ENCODE data around the gene STK40.

DNA sequence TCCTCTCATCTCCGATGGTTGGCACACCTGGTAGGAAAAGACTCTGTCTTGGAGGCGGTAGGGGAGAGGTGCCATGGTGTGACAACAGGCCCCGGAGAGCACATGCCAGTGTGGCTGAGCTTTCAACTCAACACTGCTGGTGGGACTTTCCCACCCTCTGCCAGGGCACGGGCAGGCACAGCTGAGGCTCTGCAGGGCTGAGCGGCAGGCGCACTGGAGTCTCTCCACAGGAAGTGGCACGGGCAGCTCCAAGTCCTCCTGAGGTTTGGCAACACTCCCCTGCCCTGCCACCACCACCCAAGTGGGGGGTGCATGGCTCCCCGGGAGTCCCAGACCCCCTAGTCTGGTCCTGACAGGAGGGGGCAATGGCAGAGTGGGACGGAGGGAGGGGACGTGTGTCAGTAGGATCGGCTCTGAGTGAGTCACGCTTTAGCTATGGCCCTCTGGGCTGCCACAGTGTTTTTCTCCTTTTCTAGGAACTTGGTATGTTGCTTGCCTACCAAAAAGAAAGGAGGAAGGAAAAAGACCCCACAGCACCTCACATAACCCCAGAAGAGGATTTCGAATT is 35.0 kb downstream of the STK40 start:
- TF ChIP-seq POLR2AphosphoS5 (IDR thresholded peaks at IDR 0.05; ENCODE audit: low read depth, low read length) (no peak), POLR2A (IDR thresholded peaks at IDR 0.05; ENCODE audit: low read depth, low read length) (no peak), SPI1 (IDR thresholded peaks at IDR 0.05; ENCODE audit: low read depth, low read length) (no peak)

Measured in GM12891 (cell line).